Lower leg skin (tissue), 3 donors: Measurements from ENCODE around the gene CPSF4L.

Source experiments
- POLR2A ChIP-seq, 2 donors: fragments of 450-650 bp; IDR thresholded peaks; one replicate each; pipeline ENCODE4 v1.6.1; 2016 to 2017; ENCODE audit warnings: antibody characterized with exemption in 2 of 2, mild to moderate bottlenecking in 1 of 2, moderate library complexity in 1 of 2
- TF ChIP-seq, protein P1 (sequence below), 3 donors: fragments of 450-650 bp; IDR thresholded peaks; one replicate each; pipeline ENCODE4 v1.5.1; 2016; ENCODE audit warnings: antibody characterized with exemption in 3 of 3, mild to moderate bottlenecking in 3 of 3, moderate library complexity in 2 of 3

DNA sequence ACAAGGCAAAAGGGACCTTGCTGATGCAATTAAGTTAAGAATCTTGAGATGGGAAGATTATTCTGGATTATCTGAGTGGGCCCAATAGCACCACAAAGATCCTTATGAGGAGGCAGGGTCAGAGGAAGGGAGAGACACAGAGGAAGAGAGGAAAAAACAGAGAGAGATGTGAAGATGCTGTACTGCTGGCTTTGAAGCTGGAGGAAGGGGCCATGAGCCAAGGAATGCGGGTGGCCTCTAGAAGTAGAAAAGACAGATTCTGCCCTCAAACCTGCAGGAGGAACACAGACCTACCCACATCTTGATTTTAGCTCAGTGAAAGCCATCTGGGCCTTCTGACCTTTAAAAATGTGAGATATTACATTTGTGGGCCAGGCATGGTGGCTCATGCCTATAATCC is 8.1 kb upstream of the CPSF4L start:
- no peak for TF ChIP-seq POLR2A (IDR thresholded peaks at IDR 0.05)
- TF ChIP-seq, protein P1, sequence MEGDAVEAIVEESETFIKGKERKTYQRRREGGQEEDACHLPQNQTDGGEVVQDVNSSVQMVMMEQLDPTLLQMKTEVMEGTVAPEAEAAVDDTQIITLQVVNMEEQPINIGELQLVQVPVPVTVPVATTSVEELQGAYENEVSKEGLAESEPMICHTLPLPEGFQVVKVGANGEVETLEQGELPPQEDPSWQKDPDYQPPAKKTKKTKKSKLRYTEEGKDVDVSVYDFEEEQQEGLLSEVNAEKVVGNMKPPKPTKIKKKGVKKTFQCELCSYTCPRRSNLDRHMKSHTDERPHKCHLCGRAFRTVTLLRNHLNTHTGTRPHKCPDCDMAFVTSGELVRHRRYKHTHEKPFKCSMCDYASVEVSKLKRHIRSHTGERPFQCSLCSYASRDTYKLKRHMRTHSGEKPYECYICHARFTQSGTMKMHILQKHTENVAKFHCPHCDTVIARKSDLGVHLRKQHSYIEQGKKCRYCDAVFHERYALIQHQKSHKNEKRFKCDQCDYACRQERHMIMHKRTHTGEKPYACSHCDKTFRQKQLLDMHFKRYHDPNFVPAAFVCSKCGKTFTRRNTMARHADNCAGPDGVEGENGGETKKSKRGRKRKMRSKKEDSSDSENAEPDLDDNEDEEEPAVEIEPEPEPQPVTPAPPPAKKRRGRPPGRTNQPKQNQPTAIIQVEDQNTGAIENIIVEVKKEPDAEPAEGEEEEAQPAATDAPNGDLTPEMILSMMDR (IDR thresholded peaks at IDR 0.05): no peak
